ENCODE measurements around the gene CCT7.

Gene CCT7

DNA sequence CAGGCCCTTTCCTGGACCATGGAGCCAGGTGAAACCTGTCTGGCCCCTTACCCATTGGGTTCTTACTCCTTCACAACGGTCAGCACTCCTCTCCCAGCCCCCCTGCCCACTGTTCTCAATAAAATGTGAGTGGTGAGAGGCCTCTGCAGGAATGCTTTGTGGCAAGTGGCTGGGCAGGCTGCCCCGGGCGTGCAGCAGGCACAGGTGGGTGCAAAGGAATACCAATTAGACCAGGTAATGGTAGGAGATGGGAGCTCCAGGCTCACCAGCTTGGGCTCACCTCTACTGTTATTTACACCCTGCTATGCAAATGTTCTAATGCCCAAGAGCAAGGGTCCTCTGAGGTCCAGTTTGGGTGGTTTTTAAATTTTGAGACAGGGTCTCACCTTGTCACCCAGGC is 7.0 kb upstream of the CCT7 start:
- DNase-seq, result no peak
- no peaks in the 10 kb centered on the region for H3K27me3 ChIP-seq
- no peaks in the 10 kb centered on the region for H3K4me1 ChIP-seq
- H3K27ac ChIP-seq, result no peak overlapping the region
- H3K9me3 ChIP-seq, result no peaks in the 10 kb centered on the region
- TF ChIP-seq, protein P1, sequence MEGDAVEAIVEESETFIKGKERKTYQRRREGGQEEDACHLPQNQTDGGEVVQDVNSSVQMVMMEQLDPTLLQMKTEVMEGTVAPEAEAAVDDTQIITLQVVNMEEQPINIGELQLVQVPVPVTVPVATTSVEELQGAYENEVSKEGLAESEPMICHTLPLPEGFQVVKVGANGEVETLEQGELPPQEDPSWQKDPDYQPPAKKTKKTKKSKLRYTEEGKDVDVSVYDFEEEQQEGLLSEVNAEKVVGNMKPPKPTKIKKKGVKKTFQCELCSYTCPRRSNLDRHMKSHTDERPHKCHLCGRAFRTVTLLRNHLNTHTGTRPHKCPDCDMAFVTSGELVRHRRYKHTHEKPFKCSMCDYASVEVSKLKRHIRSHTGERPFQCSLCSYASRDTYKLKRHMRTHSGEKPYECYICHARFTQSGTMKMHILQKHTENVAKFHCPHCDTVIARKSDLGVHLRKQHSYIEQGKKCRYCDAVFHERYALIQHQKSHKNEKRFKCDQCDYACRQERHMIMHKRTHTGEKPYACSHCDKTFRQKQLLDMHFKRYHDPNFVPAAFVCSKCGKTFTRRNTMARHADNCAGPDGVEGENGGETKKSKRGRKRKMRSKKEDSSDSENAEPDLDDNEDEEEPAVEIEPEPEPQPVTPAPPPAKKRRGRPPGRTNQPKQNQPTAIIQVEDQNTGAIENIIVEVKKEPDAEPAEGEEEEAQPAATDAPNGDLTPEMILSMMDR (IDR thresholded peaks at IDR 0.05), result no peak
- intact Hi-C loops (cut with DNase I; ENCODE audit: low total_unique reads), result no loop called here
- H3K4me3 ChIP-seq, result no peak overlapping the region
- peaks cover 0 to 82% (median 60%) of the 10 kb centered on the region in 3 donors for H3K36me3 ChIP-seq

DNA sequence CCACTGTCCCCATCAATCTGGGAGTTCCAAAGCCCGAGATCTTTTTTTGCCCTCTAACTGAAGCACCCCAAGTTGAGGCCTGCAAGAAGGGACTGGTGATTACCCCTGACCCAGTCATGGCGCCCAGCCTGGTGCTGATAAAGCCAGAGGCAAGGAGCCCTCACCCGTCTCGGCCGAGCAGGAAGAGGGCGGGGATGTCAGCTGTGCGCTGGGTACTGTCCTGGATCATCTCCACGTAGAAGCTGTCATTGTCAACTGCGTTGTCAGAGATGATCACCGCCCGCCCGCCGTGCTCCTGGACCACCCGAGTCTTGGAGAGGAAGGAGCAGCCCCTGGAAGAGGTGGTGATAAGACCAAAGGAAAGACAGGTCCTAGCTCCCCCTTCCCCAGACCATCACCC is 5.5 kb upstream of the CCT7 start:
- TF ChIP-seq, protein P1 (IDR thresholded peaks at IDR 0.05), result no peak
- peaks cover 0 to 67% (median 44%) of the 10 kb centered on the region in 3 donors for H3K36me3 ChIP-seq
- H3K4me1 ChIP-seq, result peaks cover 0 to 7% (median 6%) of the 10 kb centered on the region in 4 donors
- no peak overlapping the region for H3K4me3 ChIP-seq
- H3K27ac ChIP-seq, result no peak overlapping the region
- DNase-seq, result no peak
- no peaks in the 10 kb centered on the region for H3K27me3 ChIP-seq
- intact Hi-C loops (cut with DNase I; ENCODE audit: low total_unique reads), result no loop called here
- no peaks in the 10 kb centered on the region for H3K9me3 ChIP-seq

DNA sequence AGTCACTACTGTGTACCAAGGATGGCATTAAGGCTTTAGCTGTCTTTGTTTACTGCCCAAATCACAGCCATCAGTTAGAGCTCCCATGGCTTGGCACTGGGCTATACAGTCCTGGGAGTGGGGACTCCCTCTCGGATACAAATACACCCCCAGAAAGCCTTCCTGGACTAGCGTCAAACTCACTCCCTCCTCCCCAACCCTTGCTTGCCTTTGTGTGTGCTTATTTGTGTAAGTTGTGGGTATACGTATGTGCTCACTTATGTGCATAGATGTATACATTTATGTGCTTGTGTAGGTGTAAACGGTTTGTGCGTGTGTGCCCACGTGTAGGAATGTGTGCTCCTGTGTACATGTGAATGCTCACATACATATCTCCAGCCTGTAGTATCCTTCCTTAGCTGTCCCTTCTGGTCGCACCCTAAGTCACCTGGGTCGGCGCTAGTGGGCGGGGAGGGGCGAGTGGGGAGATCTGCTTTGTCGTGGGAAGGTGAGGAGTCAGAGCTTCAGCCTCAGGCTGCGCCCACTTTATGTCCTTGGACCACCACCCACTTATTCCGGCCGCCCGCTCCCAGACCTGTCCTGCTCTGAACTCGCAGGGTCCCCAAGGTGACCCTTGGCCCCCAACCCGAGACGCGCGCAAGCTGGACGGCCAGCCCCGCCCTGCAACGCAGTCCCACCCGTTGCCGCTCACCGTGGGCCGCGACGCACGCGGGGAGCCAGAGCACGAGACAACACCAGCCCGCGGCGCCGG is 1.5 kb upstream of the CCT7 start:
- peak in 1 of 2 donors; percentile 27 for DNase-seq
- Histone ChIP-seq H3K36me3 (peaks cover 0 to 27% (median 23%) of the 10 kb centered on the region in 3 donors), H3K27me3 (no peaks in the 10 kb centered on the region), H3K4me3 (peak overlapping the region; percentile 69 to 86), H3K4me1 (peaks cover 0 to 33% (median 25%) of the 10 kb centered on the region in 4 donors), H3K27ac (peak overlapping the region; percentile 90 to 92), H3K9me3 (no peaks in the 10 kb centered on the region)
- TF ChIP-seq, protein P1 (IDR thresholded peaks at IDR 0.05), result no peak
- intact Hi-C loops (cut with DNase I; ENCODE audit: low total_unique reads), result loop anchor here (10.0 kb wide), 1 partner anchor 152 kb away; the partner anchor contains the start of gene ALMS1

DNA sequence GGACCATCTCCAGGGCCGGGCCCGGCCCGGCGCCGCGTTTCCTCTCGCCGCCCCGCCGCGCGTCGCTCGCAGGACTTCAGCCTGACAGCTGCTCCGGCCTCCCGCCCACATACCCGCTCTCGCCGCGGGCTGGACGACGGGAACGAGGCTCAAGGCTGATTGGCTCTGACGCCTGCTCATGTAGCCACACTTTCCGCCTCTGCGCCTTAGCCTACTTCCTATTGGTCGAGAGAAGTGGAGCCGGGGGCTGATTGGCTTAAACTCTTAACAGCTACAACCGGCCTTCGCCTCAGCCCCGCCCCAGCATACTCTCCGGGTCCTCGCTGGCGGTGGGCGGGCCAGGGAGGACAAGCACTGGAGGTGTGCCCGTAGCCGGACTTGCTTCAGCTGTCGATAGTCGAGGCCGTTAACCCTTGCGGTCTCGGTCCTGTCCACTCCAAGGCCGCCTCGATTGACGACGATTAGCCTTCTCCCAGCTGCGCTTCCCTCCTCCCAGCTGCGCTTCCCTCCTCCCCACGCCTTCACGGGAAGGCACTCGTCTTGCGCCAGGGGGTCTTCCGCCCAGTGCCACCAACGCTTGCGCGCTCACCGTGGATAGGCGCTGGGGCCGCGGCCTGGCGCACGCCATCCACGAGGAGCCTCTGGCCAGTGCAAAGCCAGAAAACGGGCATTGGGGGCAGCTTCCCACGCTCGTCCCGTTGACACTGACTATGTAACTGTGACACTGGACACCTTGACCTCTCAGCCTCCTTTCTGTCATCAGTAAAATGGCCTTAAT is 765 bp upstream of the CCT7 start, which contains the start of gene PRADC1:
Gene PRADC1, minus strand, starts transcription at position 86 of the 778 bp plus-strand sequence. Its CDS starts 79 bp downstream, at position 7.
- Histone ChIP-seq H3K36me3 (peaks cover 0 to 20% (median 16%) of the 10 kb centered on the region in 3 donors), H3K9me3 (no peaks in the 10 kb centered on the region), H3K4me1 (peaks cover 0 to 38% (median 27%) of the 10 kb centered on the region in 4 donors), H3K4me3 (peak within 1 kb of the TSS; percentile 69 to 86), H3K27me3 (no peaks in the 10 kb centered on the region), H3K27ac (peak within 1 kb of the TSS; percentile 90 to 92)
- peak; percentile 99 to 100 for DNase-seq
- TF ChIP-seq, protein P1 (IDR thresholded peaks at IDR 0.05), result no peak
- intact Hi-C loops (cut with DNase I; ENCODE audit: low total_unique reads), result loop anchor here (10.0 kb wide), 1 partner anchor 151 kb away; the partner anchor contains the start of gene ALMS1

DNA sequence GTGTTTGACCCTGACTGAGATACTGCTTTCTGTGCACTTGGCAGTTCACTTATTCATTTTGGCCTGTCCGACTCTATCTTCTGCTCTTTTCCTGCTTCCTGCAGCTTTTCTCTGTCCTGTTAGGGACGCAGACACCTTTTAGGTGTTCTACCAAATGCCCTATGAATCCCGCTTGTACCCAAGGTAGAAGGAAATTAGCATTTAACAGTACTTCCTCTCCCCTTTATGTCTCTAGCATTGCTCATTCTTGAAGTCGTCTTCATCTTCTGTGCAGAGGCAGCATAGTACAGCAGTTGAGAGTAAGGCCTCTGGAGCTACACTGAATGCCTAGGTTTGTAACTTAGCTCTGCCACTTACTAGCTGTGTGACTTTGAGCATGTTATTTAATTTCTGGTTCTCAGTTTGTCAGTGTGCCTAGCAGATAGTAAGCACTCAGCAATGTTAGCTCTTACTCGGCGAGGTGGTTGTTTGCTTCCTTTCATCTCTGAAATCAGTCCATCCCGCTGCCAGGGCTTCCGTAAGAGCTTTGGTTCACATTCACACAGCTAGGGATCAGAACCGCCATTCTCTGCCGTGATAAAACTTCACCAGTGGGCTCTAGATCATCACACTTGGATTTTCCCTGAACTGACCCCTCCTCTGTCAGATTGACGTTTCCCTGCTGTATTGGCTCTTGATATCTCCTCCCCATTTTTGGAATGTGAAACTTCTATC is 1.4 kb downstream of the CCT7 start:
- H3K9me3 ChIP-seq, result no peaks in the 10 kb centered on the region

More for the DNA sequence above, 1.4 kb downstream of the CCT7 start:
- Histone ChIP-seq H3K36me3 (peaks cover 11 to 19% (median 18%) of the 10 kb centered on the region in 3 donors), H3K27ac (peak overlapping the region in 1 of 2 donors; percentile 92), H3K4me3 (peak overlapping the region; percentile 69 to 86), H3K4me1 (peaks cover 0 to 49% (median 30%) of the 10 kb centered on the region in 4 donors), H3K27me3 (no peaks in the 10 kb centered on the region)
- intact Hi-C loops (cut with DNase I; ENCODE audit: low total_unique reads), result loop anchor here (10.0 kb wide), 1 partner anchor 149 kb away; the partner anchor contains the start of gene ALMS1
- peak in 1 of 2 donors; percentile 32 for DNase-seq
- TF ChIP-seq, protein P1 (IDR thresholded peaks at IDR 0.05), result no peak

All from tibial artery (tissue), 4 donors.